Left ventricle myocardium inferior (tissue), 1 donor: ENCODE data around the gene CACNA2D1. TPM values are rescaled to one million over a fixed set of nuclear protein-coding genes. Genes with fewer than 3 reads are reported as not detected.

Source experiments
- DNase-seq: peaks from one replicate; pipeline ENCODE4 v3.0.0-alpha.2; 2020
- H3K27ac ChIP-seq: fragments of 200-600 bp; replicated peaks from 2 replicates; pipeline ENCODE4 v1.8.0; 2021
- H3K27me3 ChIP-seq: fragments of 200-600 bp; 2 replicates; pipeline ENCODE4 v1.8.0; 2021; ENCODE audit warnings: low read depth
- H3K36me3 ChIP-seq: fragments of 200-600 bp; 2 replicates; pipeline ENCODE4 v1.8.0; 2021
- H3K4me1 ChIP-seq: fragments of 200-600 bp; 2 replicates; pipeline ENCODE4 v1.8.0; 2021
- H3K4me3 ChIP-seq: fragments of 200-600 bp; 2 replicates; pipeline ENCODE4 v1.8.0; 2021; ENCODE audit warnings: mild to moderate bottlenecking, moderate library complexity
- H3K9me3 ChIP-seq: fragments of 200-600 bp; replicated peaks from 2 replicates; pipeline ENCODE4 v1.8.0; 2021
- intact Hi-C: fragments of 100-400 bp; cut with micrococcal nuclease; formaldehyde crosslinking; loops from one replicate; pipeline ENCODE4 v1.11.0; 2022
- total RNA-seq: library from RNA; stranded (reverse); fragmentation: NEBNext Ultra II Directional; extraction: Animal tissue kit (Norgen Biotek cat#: 25700); gene quantifications from one replicate; pipeline ENCODE4 v1.2.1, GENCODE V29; 2021
- TF ChIP-seq, protein P1 (sequence below): fragments of 200-600 bp; IDR thresholded peaks from 2 replicates; pipeline ENCODE4 v1.8.0; 2021; ENCODE audit warnings: antibody characterized with exemption, mild to moderate bottlenecking, borderline replicate concordance
- donor health status: DM: no; HTN: yes; CAD: no; lungs with severe emphysema.

CACNA2D1 gene
- total RNA-seq, 1 donor from 2014 or later: 64.6 TPM

DNA sequence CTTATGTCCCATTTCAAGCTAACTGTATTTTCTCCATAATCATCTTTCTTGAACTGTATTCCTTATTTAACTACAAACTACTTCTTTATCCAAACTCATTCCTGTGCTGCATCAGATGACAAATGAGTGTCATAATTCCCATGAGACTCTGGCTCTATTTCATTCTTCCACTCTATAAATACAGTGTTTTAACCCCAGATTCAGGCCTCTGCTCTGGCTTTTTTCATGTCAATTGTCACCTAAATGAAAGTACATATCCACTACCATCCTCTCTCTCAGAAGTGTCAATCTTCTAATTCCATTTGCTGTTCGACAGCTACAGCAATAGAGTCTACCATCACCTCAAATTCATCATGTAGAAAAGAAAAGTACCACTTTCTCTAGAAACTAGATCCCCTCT lies 172.7 kb downstream of the CACNA2D1 start:
- H3K36me3 ChIP-seq: no peaks in the 10 kb centered on the region
- H3K4me3 ChIP-seq: no peak overlapping the region
- TF ChIP-seq, protein P1, sequence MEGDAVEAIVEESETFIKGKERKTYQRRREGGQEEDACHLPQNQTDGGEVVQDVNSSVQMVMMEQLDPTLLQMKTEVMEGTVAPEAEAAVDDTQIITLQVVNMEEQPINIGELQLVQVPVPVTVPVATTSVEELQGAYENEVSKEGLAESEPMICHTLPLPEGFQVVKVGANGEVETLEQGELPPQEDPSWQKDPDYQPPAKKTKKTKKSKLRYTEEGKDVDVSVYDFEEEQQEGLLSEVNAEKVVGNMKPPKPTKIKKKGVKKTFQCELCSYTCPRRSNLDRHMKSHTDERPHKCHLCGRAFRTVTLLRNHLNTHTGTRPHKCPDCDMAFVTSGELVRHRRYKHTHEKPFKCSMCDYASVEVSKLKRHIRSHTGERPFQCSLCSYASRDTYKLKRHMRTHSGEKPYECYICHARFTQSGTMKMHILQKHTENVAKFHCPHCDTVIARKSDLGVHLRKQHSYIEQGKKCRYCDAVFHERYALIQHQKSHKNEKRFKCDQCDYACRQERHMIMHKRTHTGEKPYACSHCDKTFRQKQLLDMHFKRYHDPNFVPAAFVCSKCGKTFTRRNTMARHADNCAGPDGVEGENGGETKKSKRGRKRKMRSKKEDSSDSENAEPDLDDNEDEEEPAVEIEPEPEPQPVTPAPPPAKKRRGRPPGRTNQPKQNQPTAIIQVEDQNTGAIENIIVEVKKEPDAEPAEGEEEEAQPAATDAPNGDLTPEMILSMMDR: no peak
- intact Hi-C loops: no loop called here
- H3K27ac ChIP-seq: no peak overlapping the region
- DNase-seq: no peak
- no peaks in the 10 kb centered on the region for H3K27me3 ChIP-seq
- no peaks in the 10 kb centered on the region for H3K9me3 ChIP-seq
- H3K4me1 ChIP-seq: peaks cover 14% of the 10 kb centered on the region

DNA sequence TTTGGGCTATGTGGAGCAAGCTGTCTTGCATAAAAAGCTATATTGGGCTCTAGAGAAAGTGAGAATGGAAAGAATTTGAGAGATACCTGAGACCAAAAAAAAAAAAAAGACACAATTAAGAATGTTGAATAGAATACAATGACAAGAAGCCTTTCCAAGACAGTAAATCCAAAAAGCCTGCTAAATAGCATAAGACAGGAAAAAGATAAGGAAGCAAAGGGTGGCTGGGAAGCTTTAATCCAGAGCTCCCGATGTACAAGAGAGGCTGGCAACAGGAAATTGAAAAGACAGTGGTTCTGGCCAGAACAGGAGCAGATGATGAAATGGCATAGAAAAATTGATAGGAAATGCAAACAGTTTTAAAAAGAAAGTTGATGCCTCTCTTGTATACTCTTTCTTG lies 174.9 kb downstream of the CACNA2D1 start:
- Histone ChIP-seq H3K4me1 (peaks cover 36% of the 10 kb centered on the region), H3K9me3 (no peaks in the 10 kb centered on the region), H3K36me3 (no peaks in the 10 kb centered on the region), H3K27ac (no peak overlapping the region), H3K27me3 (no peaks in the 10 kb centered on the region), H3K4me3 (no peak overlapping the region)
- TF ChIP-seq, protein P1: no peak
- no peak for DNase-seq
- intact Hi-C loops: no loop called here

- Histone ChIP-seq H3K4me3 (no peak overlapping the region), H3K27ac (no peak overlapping the region), H3K9me3 (no peaks in the 10 kb centered on the region), H3K36me3 (no peaks in the 10 kb centered on the region), H3K4me1 (peaks cover 37% of the 10 kb centered on the region), H3K27me3 (no peaks in the 10 kb centered on the region)
- intact Hi-C loops: no loop called here
- no peak for DNase-seq
- TF ChIP-seq, protein P1: no peak
Observed at GRCh38 chr7:82266081-82266480, 177.5 kb downstream of the CACNA2D1 start.

GRCh38 chr7:82264783-82265305 lies 178.7 kb downstream of the CACNA2D1 start:
- Histone ChIP-seq H3K9me3 (no peaks in the 10 kb centered on the region), H3K4me1 (peaks cover 36% of the 10 kb centered on the region), H3K4me3 (no peak overlapping the region), H3K27me3 (no peaks in the 10 kb centered on the region), H3K27ac (no peak overlapping the region), H3K36me3 (no peaks in the 10 kb centered on the region)
- intact Hi-C loops: no loop called here
- TF ChIP-seq, protein P1: no peak
- DNase-seq: no peak

GRCh38 chr7:82263920-82264782 lies 179.4 kb downstream of the CACNA2D1 start:
- Histone ChIP-seq H3K36me3 (no peaks in the 10 kb centered on the region), H3K27me3 (no peaks in the 10 kb centered on the region), H3K27ac (no peak overlapping the region), H3K9me3 (no peaks in the 10 kb centered on the region), H3K4me3 (no peak overlapping the region), H3K4me1 (peaks cover 32% of the 10 kb centered on the region)
- intact Hi-C loops: no loop called here
- TF ChIP-seq, protein P1: no peak
- DNase-seq: no peak
